ENCODE data around the gene DRC3. TPM values are rescaled to one million over a fixed set of nuclear protein-coding genes. Genes with fewer than 3 reads are reported as not detected.

Gene DRC3
- total RNA-seq, 1 experiment from 2014 or later, result 1.0 TPM

GRCh38 chr17:18015593-18015992 is 42.9 kb downstream of the DRC3 start:
- Histone ChIP-seq H3K36me3 (ENCODE audit: insufficient read depth, low read length, poor library complexity, severe bottlenecking) (no peaks in the 10 kb centered on the region), H3K27ac (ENCODE audit: low read depth, low read length, poor library complexity, severe bottlenecking) (no peak overlapping the region), H3K4me3 (ENCODE audit: low read depth, low read length, poor library complexity, severe bottlenecking) (no peak overlapping the region), H3K27me3 (replicated peaks; ENCODE audit: insufficient read depth, low read depth, low read length, poor library complexity) (no peaks in the 10 kb centered on the region), H3K9me3 (ENCODE audit: low read depth, low read length, poor library complexity, severe bottlenecking) (no peaks in the 10 kb centered on the region), H3K4me1 (ENCODE audit: insufficient read depth, low read length, poor library complexity, severe bottlenecking) (no peaks in the 10 kb centered on the region)
- ChIA-PET POLR2A (ENCODE audit: low non-redundant PET) (no interaction called here), CTCF (interaction anchor here (0.6 kb wide), 1 partner anchor 80 kb away, joined by 3 read pairs; no protein-coding TSS in a partner anchor)
- no TSS peak for BruUV-seq (replicated peaks)
- intact Hi-C loops (cut with micrococcal nuclease; ENCODE audit: unreplicated experiment), result no loop called here
- TF ChIP-seq EZH2 (IDR thresholded peaks at IDR 0.05; ENCODE audit: borderline replicate concordance, low read depth, low read length, poor library complexity, severe bottlenecking) (no peak), CTCF (conservative IDR thresholded peaks at IDR 0.05; ENCODE audit: low read depth, low read length) (no peak)
- DNase-seq (ENCODE audit: low spot score), result no peak

GRCh38 chr17:18016426-18016825 is 43.8 kb downstream of the DRC3 start:
- no peak overlapping the region for H3K27ac ChIP-seq (ENCODE audit: low read depth, low read length, poor library complexity, severe bottlenecking)
- H3K36me3 ChIP-seq (ENCODE audit: insufficient read depth, low read length, poor library complexity, severe bottlenecking), result no peaks in the 10 kb centered on the region
- no peaks in the 10 kb centered on the region for H3K27me3 ChIP-seq (replicated peaks; ENCODE audit: insufficient read depth, low read depth, low read length, poor library complexity)
- ChIA-PET CTCF (interaction anchor here (0.6 kb wide), 2 partner anchors 103 to 126 kb away, joined by 4 to 5 read pairs; no protein-coding TSS in a partner anchor), POLR2A (ENCODE audit: low non-redundant PET) (no interaction called here)
- H3K4me3 ChIP-seq (ENCODE audit: low read depth, low read length, poor library complexity, severe bottlenecking), result no peak overlapping the region
- TF ChIP-seq EZH2 (IDR thresholded peaks at IDR 0.05; ENCODE audit: borderline replicate concordance, low read depth, low read length, poor library complexity, severe bottlenecking), result no peak
- TF ChIP-seq CTCF (conservative IDR thresholded peaks at IDR 0.05; ENCODE audit: low read depth, low read length), result no peak
- no TSS peak for BruUV-seq (replicated peaks)
- no peaks in the 10 kb centered on the region for H3K9me3 ChIP-seq (ENCODE audit: low read depth, low read length, poor library complexity, severe bottlenecking)
- H3K4me1 ChIP-seq (ENCODE audit: insufficient read depth, low read length, poor library complexity, severe bottlenecking), result no peaks in the 10 kb centered on the region
- intact Hi-C loops (cut with micrococcal nuclease; ENCODE audit: unreplicated experiment), result no loop called here
- no peak for DNase-seq (ENCODE audit: low spot score)

DNA sequence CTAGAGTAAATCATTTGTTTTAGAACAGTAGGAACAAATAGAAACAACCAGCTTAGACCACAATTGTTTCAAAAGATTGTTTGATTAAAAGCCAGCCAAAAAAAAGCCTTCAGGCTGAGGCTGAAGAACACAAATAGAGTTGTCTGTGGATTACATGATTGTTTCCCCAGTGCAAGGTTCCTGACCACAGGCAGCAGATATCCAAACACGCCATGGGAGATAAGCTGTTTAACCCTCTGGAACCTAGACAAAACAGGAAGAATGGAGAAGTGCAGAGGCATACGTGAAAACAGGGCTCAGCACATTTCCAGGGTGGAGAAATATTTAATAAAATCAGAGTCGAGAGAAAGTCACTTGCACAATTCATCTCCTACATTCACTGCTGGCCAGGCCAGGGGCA is 45.3 kb downstream of the DRC3 start:
- H3K36me3 ChIP-seq (ENCODE audit: insufficient read depth, low read length, poor library complexity, severe bottlenecking), result no peaks in the 10 kb centered on the region
- POLR2A ChIA-PET (ENCODE audit: low non-redundant PET), result no interaction called here
- no peak overlapping the region for H3K4me3 ChIP-seq (ENCODE audit: low read depth, low read length, poor library complexity, severe bottlenecking)
- H3K4me1 ChIP-seq (ENCODE audit: insufficient read depth, low read length, poor library complexity, severe bottlenecking), result no peaks in the 10 kb centered on the region
- H3K27me3 ChIP-seq (replicated peaks; ENCODE audit: insufficient read depth, low read depth, low read length, poor library complexity), result no peaks in the 10 kb centered on the region
- no peaks in the 10 kb centered on the region for H3K9me3 ChIP-seq (ENCODE audit: low read depth, low read length, poor library complexity, severe bottlenecking)
- CTCF ChIA-PET, result no interaction called here
- intact Hi-C loops (cut with micrococcal nuclease; ENCODE audit: unreplicated experiment), result no loop called here
- H3K27ac ChIP-seq (ENCODE audit: low read depth, low read length, poor library complexity, severe bottlenecking), result no peak overlapping the region
- TF ChIP-seq EZH2 (IDR thresholded peaks at IDR 0.05; ENCODE audit: borderline replicate concordance, low read depth, low read length, poor library complexity, severe bottlenecking), result no peak
- TF ChIP-seq CTCF (conservative IDR thresholded peaks at IDR 0.05; ENCODE audit: low read depth, low read length), result no peak
- DNase-seq (ENCODE audit: low spot score), result no peak
- BruUV-seq (replicated peaks), result no TSS peak
